CD4-positive, alpha-beta T cell treated with Interleukin-4 for 1 hour (primary cell): ENCODE data around the gene DMBT1.

ENCODE experiments used
- DNase-seq, 2 donors: peaks; one replicate each; pipeline ENCODE4 v3.0.0-alpha.2; 2020 to 2022

DMBT1 gene

DNA sequence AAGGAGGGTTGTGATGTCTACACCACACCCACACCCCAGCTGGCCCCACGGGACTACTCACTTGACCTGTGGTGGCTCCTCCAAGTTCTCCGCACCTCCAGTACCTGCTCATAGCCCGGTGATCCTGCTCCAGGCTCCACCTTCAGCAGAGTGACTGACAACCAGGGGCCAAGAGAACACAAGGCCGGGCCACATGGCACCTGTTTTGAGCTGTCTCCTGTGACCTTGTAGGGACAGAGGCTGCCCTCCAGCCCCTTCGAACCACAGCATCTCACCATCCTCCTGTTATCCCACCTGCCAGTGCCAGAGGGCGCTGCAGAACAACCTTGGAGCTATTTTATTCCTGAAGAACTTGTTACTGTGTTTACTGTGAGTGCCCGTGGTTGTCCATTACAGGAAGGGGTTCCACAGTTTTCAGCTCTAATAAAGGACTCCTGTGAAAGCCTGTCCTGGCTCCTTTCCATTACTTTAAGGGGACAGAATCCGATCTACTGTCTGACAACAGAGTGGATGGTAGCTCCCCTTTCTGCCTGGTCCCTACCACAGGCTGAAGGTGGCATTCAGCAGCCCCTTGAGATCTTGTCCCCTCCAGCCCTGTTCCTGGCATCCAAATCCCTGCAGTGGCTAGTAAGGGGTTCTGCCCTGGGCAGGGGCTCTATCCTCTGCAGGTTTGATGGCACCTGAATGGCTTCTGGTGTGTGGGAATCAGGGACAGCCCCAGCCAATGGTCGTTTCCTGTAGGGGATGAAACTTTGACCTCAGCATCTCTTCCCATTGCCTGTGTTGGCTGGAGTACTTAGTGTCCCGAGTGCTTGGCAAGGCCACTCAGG is 88.3 kb downstream of the DMBT1 start:
- DNase-seq: peak in 1 of 2 donors; percentile 7

DNA sequence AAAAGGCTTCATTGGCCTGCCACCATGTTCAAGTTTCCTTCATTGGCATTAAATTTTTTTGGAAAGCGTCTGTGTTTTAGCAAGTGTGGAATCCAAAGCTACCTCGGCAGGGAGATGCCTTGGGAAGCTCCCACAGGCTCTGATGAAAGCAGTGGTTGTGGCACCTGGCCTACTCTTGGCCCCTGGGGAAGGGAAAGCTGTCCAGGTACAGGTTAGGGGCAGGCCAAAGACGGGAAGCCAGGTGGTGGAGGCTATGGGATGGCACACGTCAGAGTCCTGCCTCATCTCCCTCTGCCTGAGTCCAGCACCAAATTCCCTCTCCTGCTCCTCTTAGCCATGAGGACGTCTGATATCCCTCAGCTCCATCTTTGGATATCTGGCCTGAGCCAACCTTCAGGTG is 89.3 kb downstream of the DMBT1 start:
- no peak for DNase-seq

DNA sequence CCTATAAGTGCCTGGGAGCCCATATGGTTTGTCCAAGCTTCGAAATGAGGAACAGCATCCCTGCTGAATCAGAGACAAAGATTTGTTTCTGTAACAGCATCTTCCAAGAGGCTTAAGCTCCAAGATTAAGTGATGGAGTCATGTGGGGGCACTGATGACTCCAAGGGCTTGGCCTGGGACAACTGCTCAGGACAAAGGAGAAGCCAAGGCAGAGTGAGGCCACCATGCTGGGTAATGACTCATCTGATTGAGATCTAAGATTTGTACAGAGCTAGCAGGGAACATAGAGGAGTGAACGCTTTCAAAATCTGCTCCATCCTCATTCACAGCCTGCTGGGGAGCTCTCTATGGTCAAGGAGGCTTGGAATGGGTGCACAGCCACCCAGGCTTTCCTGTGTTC is 89.8 kb downstream of the DMBT1 start:
- DNase-seq: no peak

DNA sequence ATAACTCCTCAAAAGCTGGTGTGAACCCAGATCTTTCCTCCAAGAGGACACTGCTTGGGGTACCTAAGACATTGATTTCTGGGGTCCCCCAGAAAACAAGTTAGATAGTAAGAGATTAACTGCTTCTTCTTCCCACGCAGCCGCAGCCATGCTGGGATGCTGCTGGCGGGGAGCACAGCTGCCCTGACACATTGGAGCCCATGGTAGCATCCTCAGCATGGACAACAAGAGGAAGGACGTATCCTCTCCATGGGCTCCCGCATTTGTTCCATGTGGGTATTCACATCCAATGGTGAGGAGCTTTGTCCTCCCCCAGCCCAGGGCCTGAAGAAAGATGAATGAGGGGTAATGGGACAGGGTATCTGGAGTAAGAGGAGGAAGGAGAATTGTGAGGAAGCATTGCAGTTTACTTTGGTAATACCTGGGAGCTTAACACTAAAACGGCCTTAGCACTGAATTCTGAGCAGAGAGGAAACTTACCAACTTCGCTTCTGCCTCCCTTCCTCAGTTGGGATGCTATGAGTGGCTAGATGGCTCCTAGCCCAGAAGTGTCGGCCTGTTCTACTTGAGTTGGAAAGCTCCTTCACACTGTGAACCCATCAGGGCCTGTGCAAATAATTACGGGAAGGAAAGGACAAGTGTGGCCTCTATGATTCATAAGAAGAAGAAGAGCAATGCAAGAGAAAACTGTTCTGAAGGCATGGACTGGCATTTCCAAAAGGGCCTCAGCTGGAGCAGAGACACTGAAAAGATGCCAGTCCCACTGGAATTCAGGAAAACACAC is 95.2 kb downstream of the DMBT1 start:
- no peak for DNase-seq

DNA sequence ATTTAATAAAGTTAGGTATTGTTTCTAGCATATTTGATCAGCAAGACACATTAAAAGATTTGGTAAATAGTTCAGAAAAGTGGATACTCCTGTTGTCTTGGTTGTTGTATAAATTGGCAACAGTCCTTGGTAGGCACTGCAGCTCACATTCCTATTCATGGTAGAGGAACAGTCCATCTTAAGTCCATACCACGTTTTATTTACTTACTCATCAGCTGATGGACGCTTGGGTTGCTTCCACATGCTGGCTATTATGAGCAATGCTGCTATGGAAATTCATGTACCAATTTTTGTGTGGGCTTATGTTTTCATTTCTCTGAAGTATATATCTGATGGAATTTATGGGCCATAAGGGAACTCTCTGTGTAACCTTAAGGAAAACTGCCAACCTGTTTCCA is 95.8 kb downstream of the DMBT1 start:
- DNase-seq: no peak

DNA sequence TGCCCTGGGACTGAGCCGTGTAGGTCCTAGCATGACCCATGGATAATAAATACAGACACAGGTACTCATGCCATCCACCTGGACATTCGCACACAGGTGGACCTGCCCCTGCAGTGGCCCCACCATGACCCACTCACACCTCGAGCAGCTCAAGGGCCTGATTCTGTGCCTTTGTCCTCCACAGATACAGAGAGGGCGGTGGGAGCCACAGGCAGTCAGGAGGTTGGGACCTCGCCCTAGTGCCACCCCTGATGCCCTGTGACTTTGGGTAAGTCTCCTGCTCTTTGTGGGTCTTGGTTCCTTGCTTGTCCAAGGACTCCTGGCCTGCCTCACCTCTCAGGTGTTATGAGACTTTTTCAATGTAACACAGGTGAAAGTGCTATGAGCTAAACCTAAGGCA is 96.2 kb downstream of the DMBT1 start:
- no peak for DNase-seq

DNA sequence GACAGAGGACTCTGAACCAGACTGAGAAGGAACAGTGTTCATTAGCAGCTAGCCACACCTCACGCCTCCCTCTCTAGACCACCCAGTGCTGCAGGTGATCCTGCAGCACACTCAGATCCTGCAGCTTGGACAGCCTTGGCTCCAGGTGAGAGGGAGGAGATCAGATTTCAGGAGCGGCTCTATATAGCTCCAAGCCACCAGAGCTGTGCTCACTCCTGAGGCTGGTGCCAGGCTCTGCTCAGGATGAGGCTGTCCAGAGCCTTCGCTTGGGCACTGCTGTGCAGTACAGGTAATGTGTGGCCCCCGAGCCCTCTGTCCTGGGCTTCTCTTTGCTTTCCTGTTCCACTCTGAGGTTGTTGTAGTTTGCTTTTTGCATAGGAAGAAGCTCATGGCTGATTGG is 96.7 kb downstream of the DMBT1 start:
- no peak for DNase-seq

DNA sequence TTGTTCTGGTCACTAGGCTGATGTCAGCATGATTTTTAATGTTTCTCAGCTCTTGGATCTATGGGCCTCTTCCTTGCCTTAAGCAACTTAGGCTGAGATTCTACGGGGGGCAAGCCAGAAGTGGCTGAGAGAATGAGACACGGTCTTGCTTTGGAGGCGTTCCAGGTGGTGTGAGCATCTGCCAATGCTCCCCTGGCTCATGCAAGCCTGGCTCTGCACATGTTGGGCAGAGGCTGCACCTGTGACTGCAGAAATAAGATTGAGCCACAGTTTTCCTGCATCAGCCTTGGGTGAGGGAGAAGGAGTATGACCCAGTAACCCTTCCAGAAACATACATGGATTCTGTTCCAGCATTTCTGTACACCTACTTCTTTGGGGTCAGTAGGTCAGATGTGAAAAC is 97.2 kb downstream of the DMBT1 start:
- DNase-seq: no peak

DNA sequence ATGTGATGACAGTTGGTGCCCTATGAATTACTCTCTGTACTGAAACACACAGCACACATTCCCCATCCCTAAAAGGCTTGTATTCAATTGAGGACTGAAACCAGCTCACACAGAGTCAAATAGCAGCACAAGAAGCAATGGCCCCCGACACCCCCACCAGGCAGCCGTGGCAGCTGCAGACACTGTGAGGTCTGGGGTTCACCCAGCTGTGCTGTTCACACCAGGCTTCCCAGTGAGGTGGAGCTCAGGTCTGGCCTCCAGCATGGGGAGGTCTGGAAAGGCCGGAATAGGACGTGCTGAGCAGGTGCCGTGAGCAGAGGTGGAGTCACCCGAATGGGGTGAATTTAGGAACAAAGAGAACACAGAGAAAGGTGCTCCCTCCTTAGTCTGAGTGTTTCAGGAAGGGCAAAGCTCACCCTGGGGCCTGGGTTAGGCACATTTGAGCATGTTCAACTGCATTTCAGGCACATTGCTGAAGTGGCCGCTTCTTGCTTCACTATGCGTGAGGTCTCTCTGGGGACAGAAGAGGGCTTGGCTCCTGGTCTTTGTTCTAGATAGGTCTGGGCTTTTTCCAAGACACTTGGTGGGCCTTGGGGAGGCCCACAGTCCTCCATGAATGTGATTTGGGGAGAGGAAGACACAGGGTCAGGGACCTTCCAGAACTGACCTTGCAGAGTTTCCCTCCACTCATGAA is 97.9 kb downstream of the DMBT1 start:
- DNase-seq: no peak

DNA sequence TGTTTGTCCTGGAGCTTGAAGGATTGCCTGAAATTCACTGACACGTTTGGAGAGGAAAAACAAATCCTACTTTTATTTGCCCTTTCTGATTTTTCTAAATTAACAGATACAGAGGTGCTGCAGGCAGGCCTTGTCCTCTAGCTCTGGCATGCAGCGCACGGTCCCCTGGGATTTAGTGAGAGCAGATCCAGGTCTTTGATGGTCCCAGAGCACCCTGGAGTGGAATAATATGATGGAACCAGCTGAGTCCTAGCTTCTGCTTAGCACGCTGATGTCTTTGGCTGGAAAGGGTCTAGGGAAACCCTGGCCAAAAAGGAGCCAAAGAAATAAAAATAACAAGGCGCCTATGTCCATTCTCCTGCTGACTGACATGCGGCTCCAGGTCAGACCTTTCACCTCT is 98.6 kb downstream of the DMBT1 start:
- no peak for DNase-seq

DNA sequence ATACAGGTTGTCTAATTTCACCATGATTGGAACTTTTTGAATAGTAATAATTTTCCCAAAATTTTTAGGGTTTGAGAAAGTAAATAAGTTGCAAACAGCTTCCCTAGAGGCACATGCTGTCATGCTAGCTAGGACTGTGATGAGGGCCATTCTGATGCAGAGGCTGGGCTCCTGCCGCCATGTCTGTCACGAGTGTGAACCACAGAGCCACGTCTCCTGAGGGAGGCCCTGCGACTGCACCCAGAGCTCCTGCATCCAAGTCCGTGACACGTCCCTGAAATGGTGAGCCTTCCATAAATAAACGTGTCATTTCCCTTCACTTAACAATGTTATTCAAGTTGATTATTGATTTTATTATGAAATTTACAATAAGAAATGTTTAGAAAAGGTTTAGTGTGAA is 99.1 kb downstream of the DMBT1 start:
- DNase-seq: no peak

DNA sequence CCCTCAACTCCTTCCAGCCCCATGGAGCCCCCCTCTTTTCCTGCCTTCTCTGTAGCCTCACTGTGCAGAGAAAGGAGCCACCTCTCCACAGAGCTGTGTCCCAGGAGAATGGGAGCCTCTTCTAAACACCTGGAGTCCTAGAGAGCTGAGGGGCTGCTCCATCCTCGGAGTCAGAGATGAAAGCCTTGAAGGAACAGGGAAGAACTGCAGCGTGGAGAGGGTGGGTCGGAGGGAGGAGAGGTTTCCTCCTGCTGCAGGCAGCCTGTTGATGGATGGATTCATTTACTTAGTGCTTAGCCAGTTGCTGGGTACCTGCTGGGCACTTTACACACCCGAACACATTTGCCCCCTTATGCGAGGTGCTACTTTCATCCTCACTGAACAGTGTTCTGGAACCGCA is 100.1 kb downstream of the DMBT1 start:
- no peak for DNase-seq

DNA sequence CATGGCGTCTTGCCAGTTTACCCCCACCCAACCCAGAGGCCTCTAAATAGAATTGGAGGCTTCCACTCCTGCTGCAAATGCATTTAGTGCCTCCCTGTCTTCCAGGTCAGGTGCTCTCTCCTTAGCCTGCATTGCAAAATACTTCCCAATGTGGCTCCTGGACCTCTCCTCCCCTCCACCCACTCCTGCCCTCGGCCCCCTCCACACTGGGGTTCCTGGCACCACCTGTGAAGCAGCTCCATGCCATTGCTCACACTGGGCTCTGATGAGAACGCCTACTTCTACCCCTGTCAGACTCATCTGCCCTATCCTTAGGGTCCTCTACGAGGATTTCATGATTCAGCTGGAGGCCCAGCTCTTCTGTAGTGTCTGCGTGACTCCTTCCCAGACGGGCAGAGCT is 101.7 kb downstream of the DMBT1 start:
- no peak for DNase-seq

DNA sequence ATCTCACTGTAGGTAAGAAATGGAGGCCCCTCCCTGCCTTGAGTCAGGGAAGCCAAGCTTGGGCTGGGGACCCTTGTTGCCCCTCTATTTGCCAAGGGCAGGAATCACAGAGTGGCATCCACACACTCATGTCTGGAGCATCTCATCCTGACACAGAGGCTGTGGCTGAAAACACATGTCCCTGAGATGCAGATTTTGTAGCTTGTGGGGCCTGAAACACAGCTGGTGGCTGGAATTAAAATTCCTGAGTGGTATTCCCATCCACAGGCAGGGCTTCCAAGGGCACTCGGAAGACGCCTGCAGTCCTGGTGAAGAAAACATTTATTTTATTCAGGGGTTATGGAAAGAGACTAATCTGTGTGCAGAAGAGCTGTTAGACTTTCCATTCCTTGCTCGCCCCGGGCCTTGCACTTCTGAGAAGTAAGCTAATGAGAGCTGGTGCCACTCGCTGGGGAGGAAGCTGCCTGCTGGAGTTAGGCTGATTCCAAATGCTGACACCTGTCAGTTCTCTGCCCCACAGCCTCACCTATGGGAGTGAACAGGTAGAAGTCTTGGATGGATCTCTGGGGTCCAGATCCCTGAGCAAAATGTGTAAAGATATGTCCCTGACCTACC is 103.1 kb downstream of the DMBT1 start:
- DNase-seq: no peak

DNA sequence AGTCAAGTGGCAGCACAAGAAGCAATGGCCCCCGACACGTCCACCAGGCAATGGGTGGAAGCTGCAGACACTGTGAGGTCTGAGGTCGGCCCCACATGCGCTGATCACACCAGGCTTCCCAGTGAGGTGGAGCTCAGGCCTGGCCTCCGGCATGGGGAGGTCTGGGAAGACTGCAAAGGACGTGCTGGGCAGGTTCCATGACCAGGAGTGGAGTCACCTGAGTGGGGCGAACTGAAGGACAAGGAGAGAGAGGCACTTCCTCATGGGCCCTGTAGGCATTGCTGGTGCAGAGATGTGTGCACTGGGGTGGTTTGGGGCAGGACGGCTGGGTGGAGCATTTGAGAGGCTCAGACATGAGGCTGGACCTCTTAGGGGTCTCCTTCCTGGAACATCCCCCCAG is 103.9 kb downstream of the DMBT1 start:
- DNase-seq: no peak

DNA sequence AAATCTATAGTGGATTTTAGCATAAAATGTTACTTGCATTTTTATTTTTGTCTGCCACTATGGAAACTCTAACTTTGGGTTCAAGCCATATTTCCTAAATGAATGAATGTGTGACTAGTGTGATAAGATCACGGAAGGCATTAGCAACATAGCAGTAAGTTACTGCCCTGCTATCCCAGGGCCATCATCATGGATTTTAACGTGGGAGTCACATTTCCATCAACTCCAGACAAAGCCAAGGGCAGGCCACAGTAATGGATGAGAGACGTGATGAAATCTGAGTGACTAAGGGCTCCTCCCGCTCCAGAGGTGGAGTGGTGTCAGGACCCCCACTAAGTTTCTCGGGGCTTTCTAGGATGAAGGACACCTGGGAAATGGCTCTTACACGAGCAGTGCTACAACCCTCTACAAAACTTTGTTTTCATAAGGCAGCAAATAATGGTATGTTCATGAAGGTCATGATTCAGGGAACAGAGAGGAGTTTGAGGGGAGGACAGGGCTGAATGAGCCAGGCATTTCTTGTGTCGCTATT is 104.8 kb downstream of the DMBT1 start:
- no peak for DNase-seq

DNA sequence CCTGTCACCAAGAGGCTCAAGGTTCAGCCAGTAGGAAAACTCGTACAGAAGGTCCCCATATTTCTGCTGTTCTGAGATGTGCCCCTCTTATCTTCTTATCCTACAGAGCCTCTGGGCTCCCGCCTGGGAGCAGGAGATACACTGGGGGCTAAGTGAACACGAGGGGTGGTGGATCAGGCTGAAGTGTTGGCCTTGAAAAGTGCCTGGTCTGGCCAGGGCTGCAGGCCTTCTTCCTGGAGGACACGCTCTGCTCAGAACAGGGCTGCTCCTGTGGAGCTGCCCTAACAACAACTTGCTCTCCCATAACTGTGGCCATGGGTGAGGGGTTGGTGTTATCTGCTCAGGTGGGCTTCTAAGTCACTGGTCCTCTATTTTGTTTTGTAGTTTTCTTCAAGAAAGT is 105.4 kb downstream of the DMBT1 start:
- DNase-seq: no peak

DNA sequence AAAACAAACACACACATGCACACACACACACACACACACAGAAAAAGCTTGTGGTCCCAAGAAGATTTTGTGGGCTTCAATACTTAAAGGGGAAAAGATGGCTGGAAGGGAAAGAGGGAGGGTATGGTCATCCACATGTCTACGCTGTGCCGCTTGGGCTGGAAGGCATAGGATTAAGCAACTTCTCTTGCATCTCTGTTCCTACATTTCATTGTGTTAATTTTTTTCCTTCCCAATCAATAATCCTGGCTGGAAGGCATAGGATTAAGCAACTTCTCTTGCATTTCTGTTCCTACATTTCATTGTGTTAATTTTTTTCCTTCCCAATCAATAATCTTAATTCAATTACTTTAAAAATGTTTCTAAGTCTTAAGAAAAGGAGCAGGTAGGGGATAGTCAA is 108.5 kb downstream of the DMBT1 start:
- no peak for DNase-seq

DNA sequence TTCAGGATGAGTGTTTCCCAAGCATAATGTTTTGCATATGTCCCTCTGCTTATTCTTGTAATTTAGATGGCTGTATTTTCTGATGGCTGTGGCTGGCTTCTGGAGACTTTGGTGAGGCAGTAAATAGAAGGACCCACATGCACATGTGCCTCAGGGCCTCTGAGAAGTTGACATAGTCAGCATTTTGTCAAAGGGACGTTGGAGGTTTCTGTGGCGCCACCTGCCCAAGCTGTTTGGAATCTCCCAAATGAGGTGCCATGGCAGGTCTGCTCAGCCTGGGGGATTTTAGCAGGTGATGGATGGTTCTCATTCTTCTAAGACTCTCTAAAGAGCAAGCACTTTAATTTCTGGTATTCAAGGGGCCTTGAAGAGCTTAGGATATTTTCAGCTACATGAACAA is 109.3 kb downstream of the DMBT1 start:
- DNase-seq: no peak

DNA sequence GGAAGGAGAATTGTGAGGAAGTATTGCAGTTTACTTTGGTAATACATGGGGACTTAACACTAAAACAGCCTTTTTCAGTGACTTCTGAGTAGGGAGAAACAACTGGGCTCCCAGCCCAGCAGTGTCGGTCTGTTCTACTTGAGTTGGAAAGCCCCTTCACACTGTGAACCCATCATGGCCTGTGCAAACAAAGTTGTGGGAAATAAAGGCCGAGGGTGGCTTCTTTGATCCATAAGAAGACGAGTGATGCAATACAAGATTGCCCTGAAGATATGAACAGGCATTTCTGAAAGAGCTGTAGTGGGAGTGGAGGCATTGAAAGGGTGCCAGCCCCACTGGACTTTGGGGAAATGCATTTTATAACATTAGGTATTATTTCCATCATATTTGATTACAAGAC is 110.8 kb downstream of the DMBT1 start:
- no peak for DNase-seq

DNA sequence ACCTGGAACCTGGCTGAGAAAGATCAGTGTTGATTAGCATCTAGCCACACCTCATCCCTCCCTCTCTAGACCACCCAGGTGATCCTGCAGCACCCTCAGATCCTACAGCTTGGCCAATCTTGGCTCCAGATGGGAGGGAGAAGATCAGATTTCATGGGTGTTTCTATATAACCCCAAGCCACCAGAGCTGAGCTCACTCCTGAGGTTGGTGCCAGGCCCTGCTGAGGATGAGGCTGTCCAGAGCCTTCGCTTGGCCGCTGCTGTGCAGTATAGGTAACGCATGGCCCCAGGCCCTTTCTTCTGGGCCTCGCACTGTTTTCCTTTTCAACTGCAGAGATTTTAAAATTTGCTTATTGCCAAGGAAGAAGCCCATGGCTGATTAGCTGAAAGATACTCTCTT is 112.1 kb downstream of the DMBT1 start:
- no peak for DNase-seq

DNA sequence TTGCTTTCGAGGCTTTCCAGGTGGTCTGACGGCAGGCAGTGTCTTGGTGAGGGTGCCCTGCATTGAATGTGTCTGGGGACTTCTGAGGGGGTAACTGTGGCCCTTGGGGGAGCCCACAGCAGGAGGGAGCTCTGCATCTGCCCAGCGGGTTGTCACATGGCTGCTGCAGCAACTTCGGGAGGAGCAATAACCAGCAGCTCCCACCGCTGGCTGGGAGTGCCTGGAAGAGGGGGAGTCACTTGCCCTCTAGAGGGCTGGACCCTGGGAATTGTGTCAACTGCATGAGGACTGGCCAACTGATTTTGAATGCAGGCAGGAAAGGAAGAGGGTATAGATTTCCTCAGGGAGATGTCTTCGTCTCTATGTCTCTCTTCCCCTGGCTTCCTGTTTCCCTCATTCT is 112.7 kb downstream of the DMBT1 start:
- no peak for DNase-seq

DNA sequence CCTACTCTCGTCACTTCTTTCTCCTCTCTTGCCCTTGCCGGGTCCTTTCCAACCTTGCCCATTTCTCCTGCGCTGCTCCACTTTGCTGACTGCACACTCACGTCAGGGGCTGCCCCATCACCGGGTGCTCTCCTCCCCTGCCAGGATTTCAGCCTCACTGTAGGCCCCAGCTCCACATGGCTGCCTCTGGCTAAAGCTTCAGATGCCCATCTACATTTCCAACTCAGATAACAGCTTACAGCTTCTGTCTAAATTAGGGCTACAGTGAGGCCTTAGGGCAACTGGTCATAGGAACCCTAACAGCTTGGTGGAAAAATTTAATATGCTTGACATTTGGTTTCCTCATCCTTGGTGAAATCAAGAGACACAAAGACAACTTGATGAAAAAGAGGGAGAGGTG is 113.2 kb downstream of the DMBT1 start:
- DNase-seq: no peak
